Adrenal gland (tissue), 12 donors: ENCODE measurements around the gene CABP1. TPM values are rescaled to one million over a fixed set of nuclear protein-coding genes. Genes with fewer than 3 reads are reported as not detected.

ENCODE experiments used
- DNase-seq, 7 donors: peaks; one replicate each; pipeline ENCODE4 v3.0.0-alpha.2; 2019 to 2020
- H3K27ac ChIP-seq, 5 donors: fragments of 200-600 bp; sonication (generic) in 4 of 5; 1 replicate in 3 of 5; 2 replicates in 2 of 5; pipeline versions ENCODE4 v1.5.1 to v1.8.0; 2016 to 2020; ENCODE audit warnings: mild to moderate bottlenecking in 1 of 5
- H3K27me3 ChIP-seq: fragments of 200-600 bp; 2 replicates; pipeline ENCODE4 v1.8.0; 2021
- H3K36me3 ChIP-seq, 2 donors: fragments of 200-600 bp; replicated peaks in 1 of 2; 1 replicate in 1 of 2; 2 replicates in 1 of 2; pipeline versions ENCODE4 v1.5.1 to v1.8.0; 2018 to 2022
- H3K4me1 ChIP-seq, 2 donors: fragments of 200-600 bp; replicated peaks in 1 of 2; 1 replicate in 1 of 2; 2 replicates in 1 of 2; pipeline versions ENCODE4 v1.5.1 to v1.8.0; 2018 to 2021
- H3K4me3 ChIP-seq, 4 donors: fragments of 200-600 bp; sonication (generic) in 3 of 4; one replicate each; pipeline ENCODE4 v1.5.1; 2016 to 2018
- H3K9me3 ChIP-seq, 3 donors: fragments of 200-600 bp; sonication (generic) in 1 of 3; replicated peaks in 1 of 3; 1 replicate in 2 of 3; 2 replicates in 1 of 3; pipeline versions ENCODE4 v1.5.1 to v1.8.0; 2016 to 2021
- POLR2A ChIP-seq, 2 donors: fragments of 450-650 bp; IDR thresholded peaks; one replicate each; pipeline ENCODE4 v1.6.1; 2017; ENCODE audit warnings: antibody characterized with exemption in 2 of 2, mild to moderate bottlenecking in 2 of 2, moderate library complexity in 1 of 2
- WGBS, 4 donors: extraction: QIAGEN DNeasy Blood & Tissue Kit in 2 of 4; methylation state at CpG; one replicate each; pipeline versions ENCODE4 v1.1.5 to v1.1.7; 2013 to 2017; 5-methylcytosine and 5-hydroxymethylcytosine counted together
- intact Hi-C, 2 donors: fragments of 100-400 bp; cut with DNase I; formaldehyde crosslinking; loops; one replicate each; pipeline versions ENCODE4 v1.14.1 to v1.15.0; 2022 to 2023
- polyA plus RNA-seq, 3 donors: library from polyadenylated mRNA; stranded (reverse); fragments of 200-250 nt in 2 of 3; fragments of 350-450 nt in 1 of 3; fragmentation: Illumina TruSeq in 1 of 3; extraction: RNeasy Lipid Tissue Mini Kit (QIAGEN cat#74804) in 1 of 3; gene quantifications; one replicate each; pipeline ENCODE4 v1.2.3, GENCODE V29; 2013 to 2014
- total RNA-seq, 9 donors: library from RNA; depleted of rRNA in 4 of 9; stranded (reverse); fragments of >200 nt in 4 of 9; fragments of 120-200 nt in 1 of 9; fragmentation: NEBNext Ultra II Directional in 1 of 9; extraction: Animal tissue kit (Norgen Biotek cat#: 25700) in 1 of 9; gene quantifications; one replicate each; pipeline versions ENCODE4 v1.1.0 to v1.2.4, GENCODE V29; 2013 to 2023
- TF ChIP-seq, protein P1 (sequence below), 6 experiments: fragments of 450-650 bp in 4 of 6; fragments of 200-600 bp in 2 of 6; sonication (generic) in 1 of 6; IDR thresholded peaks; 1 replicate in 5 of 6; 2 replicates in 1 of 6; pipeline versions ENCODE4 v1.5.1 to v1.8.0; 2016 to 2021; ENCODE audit warnings: antibody characterized with exemption in 6 of 6, mild to moderate bottlenecking in 2 of 6, moderate library complexity in 1 of 6
- donor health status: healthy with polysubstance abuse.
- donor health status: Bipolar disorder and iron deficiency.
- donor health status: DM: yes; HTN: yes; CAD: no.
- donor health status: DM: no; HTN: no; CAD: no.
- donor health status: DM: no; HTN: no; CAD: no.
- donor health status: DM: yes; HTN: yes; CAD: no.

CABP1 gene
- total and polyA plus RNA-seq, 12 donors, result 0.42 to 5.1 (median 2.3) TPM; not detected in 1

DNA sequence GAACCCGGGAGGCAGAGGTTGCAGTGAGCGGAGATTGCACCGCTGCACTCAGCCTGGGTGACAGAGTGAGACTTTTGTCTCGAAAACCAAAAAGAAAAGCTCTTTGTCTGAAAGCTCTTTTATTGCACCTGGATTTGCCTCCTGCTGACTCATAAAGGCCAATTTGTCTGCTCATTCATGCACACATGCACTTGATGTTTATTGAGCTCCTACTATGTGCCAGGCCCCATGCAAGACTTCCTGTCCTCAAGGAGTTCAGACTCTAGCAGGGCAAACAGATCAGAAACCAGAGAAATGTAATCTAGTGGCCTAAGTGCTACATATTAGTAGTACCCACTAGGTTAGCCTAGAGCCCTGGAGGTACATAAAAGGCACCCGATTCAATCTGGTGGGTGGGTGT, 30.2 kb downstream of the CABP1 start:
- WGBS, 4 donors, result 87 to 95% (median 91%) methylated on average over 5 of the region's 5 CpGs
- no peak for DNase-seq

DNA sequence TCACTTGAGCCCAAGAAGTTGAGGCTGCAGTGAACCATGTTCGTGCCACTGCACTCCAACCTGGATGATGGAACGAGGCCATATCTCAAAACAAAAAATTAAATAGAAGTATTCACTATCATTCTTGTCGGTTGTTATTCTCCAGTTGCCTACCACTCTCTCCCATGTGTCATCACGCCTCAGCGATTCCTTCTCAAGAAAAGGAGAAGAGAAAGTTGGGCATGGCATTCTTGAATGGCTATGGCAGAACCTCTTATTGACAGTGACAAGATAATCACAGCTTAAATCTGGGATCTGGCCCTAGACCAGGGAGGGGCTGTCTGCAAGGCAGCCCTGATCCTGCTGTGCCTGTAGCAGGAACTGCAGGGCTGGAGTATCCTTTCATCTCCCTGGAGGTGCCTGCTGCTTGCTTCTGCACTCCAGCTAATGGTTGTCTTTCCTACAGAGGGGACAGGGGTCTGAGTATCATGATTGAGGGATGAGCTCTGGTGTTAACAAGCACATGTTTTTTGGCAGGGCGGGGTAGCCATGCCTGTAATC, 33.7 kb downstream of the CABP1 start:
- no peaks in the 10 kb centered on the region for H3K27me3 ChIP-seq
- WGBS, 4 donors, result 78 to 88% (median 85%) methylated on average over 6 of the region's 6 CpGs
- H3K4me1 ChIP-seq, result peaks cover 12 to 16% of the 10 kb centered on the region in 2 donors
- no peaks in the 10 kb centered on the region for H3K36me3 ChIP-seq
- H3K4me3 ChIP-seq, result no peak overlapping the region
- TF ChIP-seq, protein P1, sequence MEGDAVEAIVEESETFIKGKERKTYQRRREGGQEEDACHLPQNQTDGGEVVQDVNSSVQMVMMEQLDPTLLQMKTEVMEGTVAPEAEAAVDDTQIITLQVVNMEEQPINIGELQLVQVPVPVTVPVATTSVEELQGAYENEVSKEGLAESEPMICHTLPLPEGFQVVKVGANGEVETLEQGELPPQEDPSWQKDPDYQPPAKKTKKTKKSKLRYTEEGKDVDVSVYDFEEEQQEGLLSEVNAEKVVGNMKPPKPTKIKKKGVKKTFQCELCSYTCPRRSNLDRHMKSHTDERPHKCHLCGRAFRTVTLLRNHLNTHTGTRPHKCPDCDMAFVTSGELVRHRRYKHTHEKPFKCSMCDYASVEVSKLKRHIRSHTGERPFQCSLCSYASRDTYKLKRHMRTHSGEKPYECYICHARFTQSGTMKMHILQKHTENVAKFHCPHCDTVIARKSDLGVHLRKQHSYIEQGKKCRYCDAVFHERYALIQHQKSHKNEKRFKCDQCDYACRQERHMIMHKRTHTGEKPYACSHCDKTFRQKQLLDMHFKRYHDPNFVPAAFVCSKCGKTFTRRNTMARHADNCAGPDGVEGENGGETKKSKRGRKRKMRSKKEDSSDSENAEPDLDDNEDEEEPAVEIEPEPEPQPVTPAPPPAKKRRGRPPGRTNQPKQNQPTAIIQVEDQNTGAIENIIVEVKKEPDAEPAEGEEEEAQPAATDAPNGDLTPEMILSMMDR (IDR thresholded peaks at IDR 0.05), result no peak
- TF ChIP-seq POLR2A (IDR thresholded peaks at IDR 0.05), result no peak
- no peak overlapping the region for H3K27ac ChIP-seq
- intact Hi-C loops, result no loop called here
- no peaks in the 10 kb centered on the region for H3K9me3 ChIP-seq
- no peak for DNase-seq

More for the DNA sequence above, 30.2 kb downstream of the CABP1 start:
- Histone ChIP-seq H3K36me3 (no peaks in the 10 kb centered on the region), H3K4me3 (no peak overlapping the region), H3K27me3 (no peaks in the 10 kb centered on the region), H3K9me3 (no peaks in the 10 kb centered on the region), H3K4me1 (peaks cover 0 to 3% of the 10 kb centered on the region in 2 donors), H3K27ac (no peak overlapping the region)
- no peak for TF ChIP-seq POLR2A (IDR thresholded peaks at IDR 0.05)
- TF ChIP-seq, protein P1 (IDR thresholded peaks at IDR 0.05), result no peak
- intact Hi-C loops, result no loop called here

DNA sequence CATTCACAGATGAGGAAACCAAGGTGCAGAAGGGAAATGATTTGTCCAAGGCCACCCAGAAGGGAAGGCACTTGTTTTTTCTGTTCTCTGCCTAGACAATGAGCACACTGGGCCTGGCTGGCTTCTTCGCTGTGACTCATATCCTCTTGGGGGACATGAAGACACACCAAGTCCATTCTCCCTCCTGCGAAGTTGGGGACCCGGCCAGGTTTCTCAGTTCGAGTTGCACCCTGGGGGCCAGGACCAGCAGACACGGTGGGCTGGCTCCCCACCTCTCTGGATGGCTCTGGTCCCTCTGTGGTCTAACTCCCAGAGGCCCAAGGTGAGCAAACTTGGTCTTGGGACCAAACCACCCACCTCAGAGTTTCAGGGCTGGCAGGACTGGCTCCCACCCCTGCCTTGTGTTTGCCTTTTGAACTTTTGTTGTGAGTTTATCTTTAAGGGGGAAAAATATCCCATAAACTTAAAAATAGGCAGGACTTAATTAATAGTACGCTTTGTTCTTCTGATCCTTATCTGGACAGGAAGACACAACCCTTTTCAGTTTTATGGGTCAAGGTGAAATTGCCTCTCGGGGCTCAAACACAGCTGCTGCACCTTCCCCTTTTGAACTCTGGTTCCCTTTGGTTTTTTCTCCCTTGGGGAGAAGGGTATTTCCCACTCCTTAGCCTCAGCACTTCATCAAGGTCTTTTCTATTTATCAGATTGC, 37.5 kb downstream of the CABP1 start:
- Histone ChIP-seq H3K27me3 (no peaks in the 10 kb centered on the region), H3K27ac (peak overlapping the region; percentile 64 to 93 (median 83)), H3K9me3 (no peaks in the 10 kb centered on the region), H3K4me1 (peaks cover 12% of the 10 kb centered on the region in 2 donors), H3K36me3 (no peaks in the 10 kb centered on the region), H3K4me3 (no peak overlapping the region)
- TF ChIP-seq POLR2A (IDR thresholded peaks at IDR 0.05), result no peak
- TF ChIP-seq, protein P1 (IDR thresholded peaks at IDR 0.05), result no peak
- intact Hi-C loops, result no loop called here
- DNase-seq, result peak; percentile 41 to 78 (median 73)
- WGBS, 4 donors, result 20 to 32% (median 27%) methylated on average over 7 of the region's 7 CpGs

DNA sequence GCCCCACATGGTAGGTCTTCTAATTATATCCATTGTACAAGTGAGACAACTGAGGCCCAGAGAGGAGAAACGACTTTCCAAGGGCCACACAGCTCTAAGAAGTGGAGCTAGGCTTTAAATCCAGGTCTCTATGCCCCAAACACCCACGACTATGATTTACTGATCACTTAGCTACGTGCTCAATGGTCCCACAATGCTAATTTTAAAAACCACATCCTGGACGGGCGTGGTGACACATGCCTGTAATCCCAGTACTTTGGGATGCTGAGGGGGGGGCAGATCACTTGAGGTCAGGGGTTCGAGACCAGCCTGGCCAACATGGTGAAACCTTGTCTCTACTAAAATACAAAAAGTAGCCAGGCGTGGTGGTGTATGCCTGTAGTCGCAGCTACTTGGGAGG, 38.1 kb downstream of the CABP1 start:
- Histone ChIP-seq H3K4me1 (peaks cover 12% of the 10 kb centered on the region in 2 donors), H3K27ac (peak overlapping the region in 4 of 5 donors; percentile 4 to 93 (median 83)), H3K36me3 (no peaks in the 10 kb centered on the region), H3K9me3 (no peaks in the 10 kb centered on the region), H3K27me3 (no peaks in the 10 kb centered on the region), H3K4me3 (no peak overlapping the region)
- intact Hi-C loops, result no loop called here
- DNase-seq, result no peak
- no peak for TF ChIP-seq POLR2A (IDR thresholded peaks at IDR 0.05)
- TF ChIP-seq, protein P1 (IDR thresholded peaks at IDR 0.05), result no peak
- WGBS, 4 donors, result 53 to 67% (median 59%) methylated on average over 6 to 8 of the region's 8 CpGs
